Caco-2 (cell line): Measurements from ENCODE around the gene ATP2B3. TPM values are rescaled to one million over a fixed set of nuclear protein-coding genes. Genes with fewer than 3 reads are reported as not detected.

Source experiments
- BruUV-seq: library from RNA; stranded (reverse); fragments of 400-500 nt; replicated peaks from 2 replicates; lab custom pipeline; 2021; lab: Mats Ljungman, UMichigan
- CTCF ChIA-PET: fragments of 300-600 bp; sonication (Branson Sonifier 250); formaldehyde crosslinking; loops from one replicate; lab custom pipeline; 2022; ENCODE audit warnings: antibody characterized with exemption; lab: Charles Lee
- POLR2A ChIA-PET: fragments of 300-600 bp; sonication (Branson Sonifier 250); formaldehyde crosslinking; loops from one replicate; lab custom pipeline; 2022; ENCODE audit warnings: antibody characterized with exemption; lab: Charles Lee
- DNase-seq, 2 experiments: peaks; one replicate each; pipeline versions ENCODE4 v3.0.0 to v3.0.0-alpha.2; 2020 to 2022
- H3K27me3 ChIP-seq: replicated peaks from 2 replicates; pipeline ENCODE4 v1.6.0; 2011; ENCODE audit warnings: low read length; ENCODE audit not compliant: control insufficient read depth, insufficient read depth
- H3K36me3 ChIP-seq: 2 replicates; pipeline ENCODE4 v1.5.1; 2011; ENCODE audit warnings: low read length; ENCODE audit not compliant: control insufficient read depth, insufficient read depth
- H3K4me1 ChIP-seq: fragments of 250-450 bp; sonication (Bioruptor Pico); 2 replicates; pipeline ENCODE4 v1.5.1; 2020; ENCODE audit warnings: mild to moderate bottlenecking
- H3K4me3 ChIP-seq: 2 replicates; pipeline ENCODE4 v1.5.1; 2011; ENCODE audit warnings: low read depth, mild to moderate bottlenecking, control low read depth, low read length
- H3K9me3 ChIP-seq: fragments of 250-450 bp; sonication (Bioruptor Pico); 2 replicates; pipeline ENCODE4 v1.5.1; 2020; ENCODE audit warnings: mild to moderate bottlenecking, moderate library complexity
- H3K27ac Mint-ChIP-seq: one replicate; pipeline ENCODE4 v1.8.0; 2022; ENCODE audit warnings: mixed read lengths; ENCODE audit not compliant: unreplicated experiment
- H3K27me3 Mint-ChIP-seq: one replicate; pipeline ENCODE4 v1.8.0; 2022; ENCODE audit warnings: mixed read lengths; ENCODE audit not compliant: insufficient read depth, unreplicated experiment
- H3K36me3 Mint-ChIP-seq: one replicate; pipeline ENCODE4 v1.8.0; 2022; ENCODE audit warnings: mild to moderate bottlenecking, mixed read lengths; ENCODE audit not compliant: insufficient read depth, unreplicated experiment
- H3K4me1 Mint-ChIP-seq: one replicate; pipeline ENCODE4 v1.8.0; 2022; ENCODE audit warnings: low read depth, mixed read lengths; ENCODE audit not compliant: unreplicated experiment
- H3K4me3 Mint-ChIP-seq: one replicate; pipeline ENCODE4 v1.8.0; 2022; ENCODE audit warnings: mild to moderate bottlenecking, moderate library complexity, mixed read lengths; ENCODE audit not compliant: unreplicated experiment
- H3K9me3 Mint-ChIP-seq: one replicate; pipeline ENCODE4 v1.8.0; 2022; ENCODE audit warnings: mixed read lengths; ENCODE audit not compliant: unreplicated experiment
- intact Hi-C: fragments of 100-400 bp; cut with micrococcal nuclease; formaldehyde crosslinking; loops from one replicate; pipeline ENCODE4 v1.10.0; 2022; ENCODE audit not compliant: unreplicated experiment
- total RNA-seq: library from RNA; stranded (reverse); gene quantifications from 2 replicates; pipeline ENCODE4 v1.2.3, GENCODE V29; 2022
- TF ChIP-seq, protein P1 (sequence below), 2 experiments: fragments of 200-600 bp in 1 of 2; IDR thresholded peaks; 1 replicate in 1 of 2; 2 replicates in 1 of 2; pipeline versions ENCODE4 v1.5.1 to v1.8.0; 2011 to 2022; ENCODE audit warnings: antibody characterized with exemption in 1 of 2, control low read depth in 1 of 2, inconsistent platforms in 1 of 2, low read depth in 1 of 2, low read length in 1 of 2, mild to moderate bottlenecking in 1 of 2, moderate library complexity in 1 of 2; ENCODE audit not compliant: insufficient read depth in 1 of 2, severe bottlenecking in 1 of 2, unreplicated experiment in 1 of 2

Gene ATP2B3
- total RNA-seq, 1 experiment from 2014 or later: not detected

DNA sequence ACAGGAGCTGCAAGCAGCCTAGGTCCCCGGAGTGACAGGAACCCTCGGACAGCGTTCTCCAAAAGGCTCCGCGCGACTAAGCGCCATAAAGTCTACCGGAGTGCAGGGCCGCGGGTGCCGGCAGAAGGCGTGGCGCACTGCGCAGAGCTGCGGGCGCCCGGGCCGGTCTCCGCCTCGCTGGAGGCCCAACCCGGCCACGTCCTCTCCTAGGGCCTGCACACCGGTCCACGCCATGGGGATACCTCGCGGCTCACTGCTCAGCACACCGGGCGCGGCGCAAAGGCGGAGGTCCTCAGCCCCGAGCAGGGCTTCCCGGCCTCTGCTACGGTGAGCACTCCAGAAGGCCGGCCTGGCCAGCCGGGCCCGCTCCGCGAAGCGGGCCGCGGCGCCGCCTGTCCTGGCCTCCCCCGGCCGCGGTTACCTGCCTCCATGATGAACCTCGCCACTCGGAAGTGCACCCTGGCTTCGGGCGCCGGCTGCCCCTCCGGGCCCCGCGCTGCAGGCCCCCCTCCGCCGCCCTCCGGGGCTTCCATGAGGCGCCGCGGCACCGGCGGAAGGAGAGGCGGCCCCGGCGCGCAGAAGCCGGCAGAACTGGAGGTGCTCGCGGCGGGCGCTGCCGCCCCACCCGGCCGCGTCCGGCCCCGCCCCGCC is 81.2 kb downstream of the ATP2B3 start, which contains the start of gene CCNQ:
Gene CCNQ, minus strand, starts transcription at position 599 of the 651 bp plus-strand sequence. Its CDS starts 66 bp downstream, at position 533.
- H3K27ac Mint-ChIP-seq: no peak within 1 kb of the TSS
- no peaks in the 10 kb centered on the region for H3K4me1 ChIP-seq
- CTCF ChIA-PET: interaction anchor here (0.6 to 1.9 kb wide), 2 partner anchors 48 to 70 kb away, joined by 4 to 7 read pairs; partner anchors contain the start of gene DUSP9
- no peaks in the 10 kb centered on the region for H3K27me3 Mint-ChIP-seq
- POLR2A ChIA-PET: no interaction called here
- intact Hi-C loops: loop anchor here (5.0 kb wide), 2 partner anchors 41 to 656 kb away; no protein-coding TSS in a partner anchor
- H3K9me3 ChIP-seq: no peaks in the 10 kb centered on the region
- BruUV-seq: no TSS peak
- TF ChIP-seq, protein P1, sequence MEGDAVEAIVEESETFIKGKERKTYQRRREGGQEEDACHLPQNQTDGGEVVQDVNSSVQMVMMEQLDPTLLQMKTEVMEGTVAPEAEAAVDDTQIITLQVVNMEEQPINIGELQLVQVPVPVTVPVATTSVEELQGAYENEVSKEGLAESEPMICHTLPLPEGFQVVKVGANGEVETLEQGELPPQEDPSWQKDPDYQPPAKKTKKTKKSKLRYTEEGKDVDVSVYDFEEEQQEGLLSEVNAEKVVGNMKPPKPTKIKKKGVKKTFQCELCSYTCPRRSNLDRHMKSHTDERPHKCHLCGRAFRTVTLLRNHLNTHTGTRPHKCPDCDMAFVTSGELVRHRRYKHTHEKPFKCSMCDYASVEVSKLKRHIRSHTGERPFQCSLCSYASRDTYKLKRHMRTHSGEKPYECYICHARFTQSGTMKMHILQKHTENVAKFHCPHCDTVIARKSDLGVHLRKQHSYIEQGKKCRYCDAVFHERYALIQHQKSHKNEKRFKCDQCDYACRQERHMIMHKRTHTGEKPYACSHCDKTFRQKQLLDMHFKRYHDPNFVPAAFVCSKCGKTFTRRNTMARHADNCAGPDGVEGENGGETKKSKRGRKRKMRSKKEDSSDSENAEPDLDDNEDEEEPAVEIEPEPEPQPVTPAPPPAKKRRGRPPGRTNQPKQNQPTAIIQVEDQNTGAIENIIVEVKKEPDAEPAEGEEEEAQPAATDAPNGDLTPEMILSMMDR (IDR thresholded peaks at IDR 0.05; ENCODE audit: insufficient read depth in 1 of 2, low read depth in 1 of 2, low read length in 1 of 2, severe bottlenecking in 1 of 2, unreplicated experiment in 1 of 2): no peak
- no peaks in the 10 kb centered on the region for H3K9me3 Mint-ChIP-seq
- no peaks in the 10 kb centered on the region for H3K36me3 ChIP-seq
- peak within 1 kb of the TSS; percentile 73 for H3K4me3 ChIP-seq
- peak within 1 kb of the TSS; percentile 80 for H3K4me3 Mint-ChIP-seq
- peaks cover 6% of the 10 kb centered on the region for H3K4me1 Mint-ChIP-seq
- H3K36me3 Mint-ChIP-seq: peaks cover 7% of the 10 kb centered on the region
- DNase-seq: peak in 1 of 2 experiments; percentile 45
- no peaks in the 10 kb centered on the region for H3K27me3 ChIP-seq

DNA sequence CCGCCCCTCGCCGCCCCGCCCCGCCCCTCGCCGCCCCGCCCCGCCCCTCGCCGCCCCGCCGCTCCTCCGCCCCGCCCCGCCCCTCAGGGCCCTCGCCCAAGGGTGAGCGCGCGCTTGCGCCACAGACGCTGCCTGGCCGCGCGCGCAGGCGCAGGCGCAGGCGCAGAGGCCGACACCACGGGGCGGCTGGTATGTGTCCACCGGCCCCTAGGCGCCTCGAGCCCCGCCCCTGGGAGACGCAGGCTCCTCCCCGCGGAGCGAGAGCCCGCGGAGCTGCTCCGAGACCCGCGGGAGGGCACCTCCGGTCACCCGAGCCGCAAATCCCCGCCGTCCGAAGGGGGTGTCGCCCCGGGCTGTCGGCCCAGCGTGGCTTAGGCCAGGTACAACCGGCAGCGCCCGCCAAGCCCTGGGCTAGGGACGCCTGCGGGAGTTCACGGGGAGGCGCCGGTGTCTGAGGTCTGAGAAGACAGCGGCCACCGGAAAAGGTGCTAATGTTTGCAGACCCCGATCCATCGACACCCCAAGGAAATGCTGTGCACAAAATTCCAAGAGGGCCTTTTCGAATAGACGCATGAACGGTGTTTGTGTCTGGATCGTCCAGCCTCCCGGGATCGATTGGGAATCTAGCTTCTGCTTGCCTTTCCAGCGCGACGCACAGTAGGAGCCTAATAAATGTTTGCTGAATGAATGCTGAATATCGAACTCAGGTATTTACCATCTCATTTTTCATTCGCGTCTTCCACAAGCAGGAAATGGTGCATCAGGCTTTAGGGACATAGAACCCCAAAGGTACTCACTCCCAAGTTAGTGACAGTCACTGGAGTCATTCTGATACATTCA is 82.0 kb downstream of the ATP2B3 start:
- no TSS peak for BruUV-seq
- Histone ChIP-seq H3K4me3 (peak overlapping the region; percentile 60), H3K36me3 (no peaks in the 10 kb centered on the region), H3K9me3 (no peaks in the 10 kb centered on the region), H3K4me1 (no peaks in the 10 kb centered on the region), H3K27me3 (no peaks in the 10 kb centered on the region)
- Mint-ChIP-seq H3K9me3 (no peaks in the 10 kb centered on the region), H3K27me3 (no peaks in the 10 kb centered on the region), H3K4me3 (peak overlapping the region; percentile 80), H3K27ac (no peak overlapping the region), H3K36me3 (peaks cover 7% of the 10 kb centered on the region), H3K4me1 (peaks cover 6% of the 10 kb centered on the region)
- TF ChIP-seq, protein P1 (IDR thresholded peaks at IDR 0.05; ENCODE audit: insufficient read depth in 1 of 2, low read depth in 1 of 2, low read length in 1 of 2, severe bottlenecking in 1 of 2, unreplicated experiment in 1 of 2): no peak
- ChIA-PET POLR2A (no interaction called here), CTCF (interaction anchor here (1.9 kb wide), 1 partner anchor 47 kb away, joined by 7 read pairs; the partner anchor contains the start of gene DUSP9)
- DNase-seq: peak; percentile 88 to 91
- intact Hi-C loops: loop anchor here (5.0 kb wide), 2 partner anchors 42 to 657 kb away; no protein-coding TSS in a partner anchor

DNA sequence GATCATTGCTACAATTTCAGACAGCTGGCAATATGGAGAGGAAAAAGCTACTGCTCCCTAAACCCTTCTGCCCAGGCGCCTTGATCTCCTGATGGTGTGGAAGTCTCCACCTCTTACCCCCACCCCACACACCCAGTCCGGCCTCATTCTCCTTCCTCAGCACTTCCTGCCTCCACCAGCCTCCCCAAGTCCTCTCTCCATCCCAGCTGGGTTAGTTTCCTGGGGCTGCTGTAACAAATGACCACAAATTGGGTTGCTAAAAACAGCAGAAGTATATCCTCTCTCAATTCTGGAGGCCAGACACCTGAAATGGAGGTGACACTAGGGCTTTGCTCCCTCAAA is 82.6 kb downstream of the ATP2B3 start:
- no TSS peak for BruUV-seq
- no peaks in the 10 kb centered on the region for H3K4me1 ChIP-seq
- peak overlapping the region; percentile 80 for H3K4me3 Mint-ChIP-seq
- H3K9me3 Mint-ChIP-seq: no peaks in the 10 kb centered on the region
- no peak for DNase-seq
- H3K36me3 ChIP-seq: no peaks in the 10 kb centered on the region
- H3K4me1 Mint-ChIP-seq: peaks cover 6% of the 10 kb centered on the region
- H3K36me3 Mint-ChIP-seq: peaks cover 7% of the 10 kb centered on the region
- ChIA-PET POLR2A (no interaction called here), CTCF (interaction anchor here (0.5 to 1.9 kb wide), 2 partner anchors 47 to 50 kb away, joined by 3 to 7 read pairs; partner anchors contain the start of gene DUSP9)
- TF ChIP-seq, protein P1 (IDR thresholded peaks at IDR 0.05; ENCODE audit: insufficient read depth in 1 of 2, low read depth in 1 of 2, low read length in 1 of 2, severe bottlenecking in 1 of 2, unreplicated experiment in 1 of 2): no peak
- peak overlapping the region; percentile 60 for H3K4me3 ChIP-seq
- no peaks in the 10 kb centered on the region for H3K9me3 ChIP-seq
- H3K27me3 ChIP-seq: no peaks in the 10 kb centered on the region
- intact Hi-C loops: no loop called here
- no peak overlapping the region for H3K27ac Mint-ChIP-seq
- no peaks in the 10 kb centered on the region for H3K27me3 Mint-ChIP-seq
